H1 (cell line): Measurements from ENCODE around the gene ARMS2. TPM values are rescaled to one million over a fixed set of nuclear protein-coding genes. Genes with fewer than 3 reads are reported as not detected.

ENCODE experiments used
- CHD7 ChIP-seq: fragments of 300-600 bp; sonication (generic); IDR thresholded peaks from 2 replicates; pipeline ENCODE4 v1.7.1; 2012; ENCODE audit warnings: low read length, moderate library complexity, mild to moderate bottlenecking, inconsistent platforms; ENCODE audit not compliant: insufficient replicate concordance
- CTCF ChIP-seq, 3 experiments: IDR thresholded peaks; 1 replicate in 2 of 3; 2 replicates in 1 of 3; pipeline versions ENCODE4 v1.5.1 to v1.6.1; 2011; ENCODE audit warnings: low read length in 3 of 3, mild to moderate bottlenecking in 3 of 3, inconsistent platforms in 2 of 3, low read depth in 1 of 3, moderate library complexity in 1 of 3; ENCODE audit not compliant: insufficient read depth in 1 of 3; ENCODE audit errors: control extremely low read depth in 1 of 3
- polyA plus RNA-seq, 7 experiments: library from polyadenylated mRNA; depleted of rRNA in 3 of 7; stranded (reverse) in 5 of 7; unstranded in 2 of 7; fragments of >200 nt in 5 of 7; fragments of 200-250 nt in 2 of 7; gene quantifications; 1 replicate in 5 of 7; 2 replicates in 1 of 7; 4 replicates in 1 of 7; pipeline versions ENCODE4 v1.2.1 to v1.2.3, GENCODE V29; 2011 to 2013; ENCODE audit warnings: missing spikeins in 2 of 7, mixed read lengths in 2 of 7
- total RNA-seq: library from RNA; stranded (reverse); fragmentation: NEBNext Ultra II Directional; extraction: Animal tissue kit (Norgen Biotek cat#: 25700); gene quantifications from 2 replicates; pipeline ENCODE4 v1.2.1, GENCODE V29; 2021

ARMS2 gene
- total and polyA plus RNA-seq, 2 of the 8 experiments (the other 6 are each of a cell fraction or from before 2014, with no cell fraction given) = not detected

GRCh38 chr10:122449153-122449552, 5.3 kb upstream of the ARMS2 start (continued):
- no peak for TF ChIP-seq CHD7
- TF ChIP-seq CTCF (IDR thresholded peaks at IDR 0.05; ENCODE audit: control extremely low read depth in 1 of 3, insufficient read depth in 1 of 3, low read depth in 1 of 3, low read length in 3 of 3) = no peak
